Pons (tissue), 1 donor: Measurements from ENCODE around the gene DYRK3.

Experiments used
- DNase-seq: peaks from one replicate; pipeline ENCODE4 v3.0.0-alpha.2; 2016; ENCODE audit warnings: low spot score

The DYRK3 gene

GRCh38 chr1:206661161-206661820 is 26.0 kb downstream of the DYRK3 start:
- no peak for DNase-seq

DNA sequence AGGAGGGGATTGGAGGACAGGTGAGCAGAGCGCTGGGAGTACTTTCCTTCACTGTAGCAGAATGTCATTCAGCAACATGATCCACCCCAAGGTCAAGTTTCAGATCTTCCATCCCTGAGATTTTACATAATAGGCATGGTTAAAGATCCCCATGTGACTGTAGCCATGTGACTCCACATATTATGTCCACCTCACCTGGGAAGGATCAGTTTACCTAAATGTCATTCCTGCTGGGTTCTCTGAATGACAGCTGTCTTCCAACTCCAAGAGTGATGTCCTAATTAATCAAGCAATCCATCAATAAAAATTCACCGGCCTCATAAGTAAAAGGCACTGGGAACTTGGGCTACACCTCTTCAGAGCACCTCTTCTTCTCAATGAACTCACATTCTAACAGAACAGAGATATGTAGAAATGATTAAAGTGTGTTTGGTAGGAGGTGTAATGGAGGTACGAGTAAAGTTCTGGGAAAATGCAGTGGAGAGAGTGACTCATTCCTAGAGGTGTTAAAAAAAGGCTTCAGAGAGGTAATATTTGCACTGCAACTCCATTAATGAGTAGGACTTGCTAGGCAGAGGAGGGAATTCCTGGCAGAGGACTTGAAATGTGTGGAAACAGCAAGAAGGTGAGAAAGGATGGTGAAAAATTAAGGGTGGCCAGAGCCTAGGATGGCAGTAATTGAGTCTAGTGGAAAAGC is 27.2 kb downstream of the DYRK3 start:
- DNase-seq = no peak

DNA sequence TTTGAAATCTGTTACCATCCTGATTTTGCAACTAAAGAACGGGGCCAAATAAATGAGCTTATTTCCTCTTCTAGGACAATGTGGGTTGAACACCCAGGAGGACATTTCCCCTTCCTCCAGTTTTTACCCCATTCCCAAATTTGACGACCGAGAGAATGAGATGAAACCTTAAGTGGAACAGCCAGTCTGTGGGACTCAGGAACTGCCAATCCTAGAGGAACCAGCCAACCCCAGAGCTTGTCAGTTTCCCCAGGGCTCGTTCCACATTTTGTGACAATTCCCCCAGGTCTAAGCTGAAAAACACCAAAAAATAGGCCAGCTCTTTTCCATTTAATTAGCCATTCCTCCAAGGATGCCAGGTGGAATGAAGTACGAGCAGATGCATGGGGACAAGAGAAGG is 28.0 kb downstream of the DYRK3 start:
- no peak for DNase-seq

GRCh38 chr1:206663832-206664652 is 28.7 kb downstream of the DYRK3 start:
- DNase-seq = peak; percentile 67

- no peak for DNase-seq
These were observed 29.4 kb downstream of the DYRK3 start for GRCh38 chr1:206664740-206665139.

- DNase-seq = no peak
These were observed 30.8 kb downstream of the DYRK3 start for GRCh38 chr1:206666031-206666561.

DNA sequence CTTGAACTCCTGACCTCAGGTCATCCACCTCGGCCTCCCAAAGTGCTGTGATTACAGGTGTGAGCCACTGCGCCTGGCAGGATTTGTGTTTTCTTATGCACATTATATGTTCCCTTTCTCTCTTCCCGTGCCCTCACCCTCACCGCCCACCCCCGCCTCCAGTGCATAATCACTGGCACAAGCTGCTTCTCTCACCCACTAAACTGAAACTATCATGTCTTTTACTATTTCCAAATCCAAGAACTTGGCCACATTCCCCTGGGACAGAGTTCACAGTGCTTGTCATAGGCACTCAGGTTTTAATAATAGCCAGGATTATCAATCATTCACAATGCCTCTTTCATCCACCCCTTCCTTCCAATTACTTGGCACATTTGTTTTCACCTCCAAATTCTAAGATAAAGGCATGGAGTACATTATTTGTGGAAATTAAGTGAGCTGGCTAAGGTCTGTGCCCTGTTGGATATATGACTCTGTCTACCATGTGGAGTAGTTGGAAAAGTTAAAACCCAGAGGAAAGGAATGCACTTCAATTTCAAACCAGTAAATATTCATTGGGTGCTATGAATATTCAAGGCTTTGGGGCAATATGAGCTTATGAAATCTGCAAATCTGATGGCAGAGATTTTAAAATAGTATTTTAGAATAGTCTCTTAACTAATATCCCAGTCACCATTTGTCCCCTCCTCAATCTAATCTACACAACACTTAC is 31.8 kb downstream of the DYRK3 start:
- no peak for DNase-seq

GRCh38 chr1:206668351-206668750 is 33.0 kb downstream of the DYRK3 start:
- DNase-seq = no peak

- no peak for DNase-seq
These were observed 33.6 kb downstream of the DYRK3 start for GRCh38 chr1:206668874-206669410.

- DNase-seq = no peak
These were observed 36.8 kb downstream of the DYRK3 start for GRCh38 chr1:206672011-206672688.

DNA sequence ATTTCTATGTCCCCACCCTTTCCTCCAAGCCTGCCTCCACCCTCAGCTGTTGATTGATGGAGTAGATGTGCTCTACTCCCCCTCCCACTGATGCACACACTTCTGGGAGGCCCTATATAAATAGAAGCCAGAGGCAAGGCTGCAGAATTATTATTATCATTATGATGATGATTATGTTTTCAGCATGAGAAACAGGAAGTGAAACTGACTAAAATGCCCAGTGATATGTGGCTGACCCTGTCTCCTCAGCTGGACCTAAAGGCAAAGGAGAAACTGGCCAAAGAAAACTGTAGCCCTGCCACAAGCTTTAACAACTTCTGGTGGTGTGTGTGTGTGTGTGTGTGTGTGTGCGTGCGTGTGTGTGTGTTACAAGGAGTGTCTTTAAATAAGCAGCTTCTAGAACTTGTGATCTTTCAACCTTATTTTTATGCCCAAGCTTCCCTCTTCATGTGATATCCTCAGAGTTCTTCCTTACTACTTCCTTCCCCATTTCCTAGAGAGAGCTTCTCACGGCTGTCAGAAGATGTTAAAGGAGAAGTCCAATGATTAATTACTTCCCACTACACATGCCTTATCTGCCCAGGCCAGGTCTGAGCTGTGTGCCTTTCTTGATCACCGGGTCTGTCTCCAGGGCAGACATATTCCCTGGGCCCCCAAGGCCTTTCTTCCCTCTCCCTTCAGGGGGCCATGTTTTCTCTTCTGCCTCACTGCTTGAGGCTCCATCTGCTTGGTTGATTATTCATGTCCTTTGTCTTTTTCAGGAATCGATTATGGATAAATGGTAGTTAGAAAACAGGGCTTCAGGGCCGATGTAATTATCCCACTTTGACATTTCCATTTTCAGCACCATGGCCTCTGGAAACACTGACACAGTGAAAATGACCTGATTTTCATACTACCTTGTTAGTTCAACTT is 37.8 kb downstream of the DYRK3 start:
- peak; percentile 73 for DNase-seq

GRCh38 chr1:206674236-206674635 is 38.9 kb downstream of the DYRK3 start:
- no peak for DNase-seq

DNA sequence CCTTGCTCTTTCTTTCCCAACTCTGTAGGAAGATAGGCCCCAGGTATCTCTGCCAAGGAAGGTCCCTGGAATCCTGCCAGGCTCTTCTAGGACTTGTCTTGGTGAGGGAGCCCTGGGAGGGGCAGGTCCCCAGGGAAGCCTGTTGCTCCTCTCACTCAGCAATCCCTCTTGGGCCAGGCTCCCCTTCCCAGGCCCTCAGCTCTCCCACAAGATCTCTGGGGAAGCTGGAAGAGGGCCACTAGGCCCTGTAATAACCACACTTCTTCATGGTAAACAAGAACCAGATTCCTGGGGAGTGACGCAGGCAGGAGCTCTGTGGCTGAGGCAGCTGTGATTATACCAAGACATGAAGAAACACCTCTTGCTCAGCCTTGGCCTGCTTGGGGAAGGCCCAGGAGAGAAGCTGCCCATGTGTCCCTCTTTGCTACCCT is 39.4 kb downstream of the DYRK3 start:
- DNase-seq = no peak

- no peak for DNase-seq
These were observed 41.2 kb downstream of the DYRK3 start for GRCh38 chr1:206676499-206676898.

- DNase-seq = no peak
These were observed 43.2 kb downstream of the DYRK3 start for GRCh38 chr1:206678490-206678889.

GRCh38 chr1:206679738-206680211 is 44.4 kb downstream of the DYRK3 start:
- peak; percentile 71 for DNase-seq

DNA sequence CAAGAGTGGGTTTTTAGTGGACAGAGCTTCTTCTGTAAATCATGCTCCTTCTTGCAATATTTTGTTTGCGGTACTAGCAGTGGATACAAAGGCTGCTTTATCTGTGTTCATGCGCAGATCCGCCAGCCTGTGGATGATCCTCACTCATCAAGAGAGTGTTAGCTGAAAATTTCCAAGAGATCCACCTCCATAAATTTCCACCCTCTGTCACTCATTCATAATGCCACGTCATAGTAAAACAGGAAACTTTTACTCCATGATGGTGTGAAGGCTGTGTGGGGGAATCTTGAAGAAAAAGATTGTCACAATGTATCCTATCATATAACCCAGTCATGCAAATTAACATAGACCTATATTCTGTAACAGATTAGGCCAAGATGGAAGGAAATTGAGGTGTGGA is 44.9 kb downstream of the DYRK3 start:
- peak; percentile 82 for DNase-seq

DNA sequence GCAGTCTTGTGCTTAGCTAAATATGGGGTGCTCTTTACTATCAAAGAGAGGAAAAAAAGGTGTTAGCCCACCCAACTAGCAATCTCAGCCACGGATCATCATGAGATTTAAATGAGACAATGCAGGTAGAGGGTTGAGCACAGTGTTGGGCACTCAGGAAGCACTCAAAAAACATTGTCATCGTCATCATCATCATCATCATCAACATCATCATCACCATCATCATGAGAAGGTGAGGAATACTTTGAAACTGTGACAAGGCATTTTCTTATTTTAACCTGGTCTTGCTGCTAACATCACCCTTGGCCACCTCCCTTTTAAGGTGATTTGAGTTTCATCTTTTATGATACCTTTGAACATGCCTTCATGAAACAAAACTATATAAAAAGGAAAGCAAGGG is 46.0 kb downstream of the DYRK3 start:
- DNase-seq = no peak

GRCh38 chr1:206682111-206682510 is 46.8 kb downstream of the DYRK3 start:
- no peak for DNase-seq

GRCh38 chr1:206683313-206683712 is 48.0 kb downstream of the DYRK3 start:
- no peak for DNase-seq
